LNCaP clone FGC (cell line): ENCODE results near the gene ZDHHC9.

Experiments
- DNase-seq: peaks from one replicate; pipeline ENCODE4 v3.0.0-alpha.2; 2011; ENCODE audit warnings: low read depth
- H3K4me3 ChIP-seq: 2 replicates; pipeline ENCODE4 v1.5.1; 2011; ENCODE audit warnings: mild to moderate bottlenecking, low read depth, low read length, control low read depth
- TF ChIP-seq, protein P1 (sequence below): IDR thresholded peaks from 2 replicates; pipeline ENCODE4 v1.5.1; 2012; ENCODE audit warnings: mild to moderate bottlenecking; ENCODE audit not compliant: control insufficient read depth, insufficient read depth; ENCODE audit errors: extremely low read depth

The ZDHHC9 gene

DNA sequence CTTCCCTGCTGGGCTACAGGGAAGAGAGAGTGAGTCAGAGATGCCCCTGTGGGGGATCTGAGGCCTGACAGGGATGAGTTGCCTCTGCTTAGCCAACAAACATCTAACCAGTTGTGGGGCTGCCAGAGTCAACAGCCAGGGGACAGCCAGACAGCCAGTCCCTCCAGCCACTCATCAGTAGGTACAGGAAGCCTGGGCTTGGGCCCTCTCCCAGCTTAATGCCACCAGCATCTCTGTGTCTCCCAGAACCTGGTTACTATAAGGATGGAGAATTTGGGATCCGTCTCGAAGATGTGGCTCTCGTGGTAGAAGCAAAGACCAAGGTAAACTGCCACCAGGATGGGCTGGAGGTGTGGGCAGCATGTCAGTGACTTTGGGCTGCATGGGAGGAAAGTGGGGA is 81.2 kb downstream of the ZDHHC9 start:
- no peak overlapping the region for H3K4me3 ChIP-seq
- TF ChIP-seq, protein P1, sequence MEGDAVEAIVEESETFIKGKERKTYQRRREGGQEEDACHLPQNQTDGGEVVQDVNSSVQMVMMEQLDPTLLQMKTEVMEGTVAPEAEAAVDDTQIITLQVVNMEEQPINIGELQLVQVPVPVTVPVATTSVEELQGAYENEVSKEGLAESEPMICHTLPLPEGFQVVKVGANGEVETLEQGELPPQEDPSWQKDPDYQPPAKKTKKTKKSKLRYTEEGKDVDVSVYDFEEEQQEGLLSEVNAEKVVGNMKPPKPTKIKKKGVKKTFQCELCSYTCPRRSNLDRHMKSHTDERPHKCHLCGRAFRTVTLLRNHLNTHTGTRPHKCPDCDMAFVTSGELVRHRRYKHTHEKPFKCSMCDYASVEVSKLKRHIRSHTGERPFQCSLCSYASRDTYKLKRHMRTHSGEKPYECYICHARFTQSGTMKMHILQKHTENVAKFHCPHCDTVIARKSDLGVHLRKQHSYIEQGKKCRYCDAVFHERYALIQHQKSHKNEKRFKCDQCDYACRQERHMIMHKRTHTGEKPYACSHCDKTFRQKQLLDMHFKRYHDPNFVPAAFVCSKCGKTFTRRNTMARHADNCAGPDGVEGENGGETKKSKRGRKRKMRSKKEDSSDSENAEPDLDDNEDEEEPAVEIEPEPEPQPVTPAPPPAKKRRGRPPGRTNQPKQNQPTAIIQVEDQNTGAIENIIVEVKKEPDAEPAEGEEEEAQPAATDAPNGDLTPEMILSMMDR: no peak
- DNase-seq: no peak

DNA sequence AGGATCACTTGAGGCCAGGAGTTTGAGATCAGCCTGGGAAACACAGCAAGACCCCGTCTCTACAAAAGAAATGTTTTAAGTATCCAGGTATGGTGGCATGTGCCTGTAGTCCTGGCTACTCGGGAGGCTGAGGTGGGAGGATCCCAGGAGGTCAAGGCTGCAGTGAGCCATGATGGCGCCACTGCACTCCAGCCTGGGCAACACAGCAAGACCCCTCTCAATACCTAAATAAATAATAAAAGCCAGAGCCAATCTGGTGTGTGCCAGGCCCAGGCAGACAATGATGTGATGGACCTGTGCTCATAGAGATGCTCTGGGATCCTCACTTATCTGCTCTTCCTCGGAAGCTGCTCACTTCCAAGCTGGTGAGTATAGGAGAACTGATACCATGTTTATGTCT is 82.1 kb downstream of the ZDHHC9 start:
- no peak for DNase-seq
- TF ChIP-seq, protein P1: no peak
- H3K4me3 ChIP-seq: no peak overlapping the region

DNA sequence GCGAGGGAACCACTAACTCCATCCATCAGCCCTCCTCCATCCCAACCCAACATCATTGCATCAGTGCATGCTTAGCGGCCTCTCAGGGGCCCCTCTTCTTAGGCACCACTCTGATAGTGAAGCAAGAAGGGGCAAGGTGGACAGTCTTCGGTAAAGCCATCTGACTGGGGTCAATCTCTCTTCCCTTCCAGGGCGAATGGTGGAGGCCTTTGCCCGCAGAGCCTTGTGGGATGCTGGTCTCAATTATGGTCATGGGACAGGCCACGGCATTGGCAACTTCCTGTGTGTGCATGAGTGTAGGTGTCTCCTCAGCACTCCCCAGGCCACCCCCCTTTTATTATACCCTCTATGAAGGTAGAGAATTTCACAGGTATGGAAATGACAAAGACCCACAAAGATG is 82.7 kb downstream of the ZDHHC9 start:
- no peak overlapping the region for H3K4me3 ChIP-seq
- DNase-seq: no peak
- TF ChIP-seq, protein P1: no peak

DNA sequence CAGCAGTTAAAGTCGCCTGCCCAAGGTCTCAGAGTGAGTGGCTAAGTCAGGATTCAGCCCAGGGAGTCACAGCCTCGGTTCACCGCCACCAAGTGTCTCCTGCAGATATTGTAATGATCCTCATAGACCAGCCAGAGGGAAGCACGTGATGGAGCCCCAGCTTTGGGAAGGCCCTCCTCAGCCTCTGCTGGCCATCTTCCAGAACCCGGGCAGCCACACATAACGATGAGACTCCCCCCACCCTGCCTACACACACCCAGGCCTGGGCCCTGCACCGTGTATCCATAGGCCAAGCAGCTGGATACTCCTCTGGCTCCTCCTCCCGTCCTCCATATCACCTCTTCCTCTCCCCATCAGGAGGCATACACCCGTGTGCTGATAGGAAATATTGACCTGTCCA is 83.5 kb downstream of the ZDHHC9 start:
- TF ChIP-seq, protein P1: no peak
- H3K4me3 ChIP-seq: no peak overlapping the region
- DNase-seq: no peak

DNA sequence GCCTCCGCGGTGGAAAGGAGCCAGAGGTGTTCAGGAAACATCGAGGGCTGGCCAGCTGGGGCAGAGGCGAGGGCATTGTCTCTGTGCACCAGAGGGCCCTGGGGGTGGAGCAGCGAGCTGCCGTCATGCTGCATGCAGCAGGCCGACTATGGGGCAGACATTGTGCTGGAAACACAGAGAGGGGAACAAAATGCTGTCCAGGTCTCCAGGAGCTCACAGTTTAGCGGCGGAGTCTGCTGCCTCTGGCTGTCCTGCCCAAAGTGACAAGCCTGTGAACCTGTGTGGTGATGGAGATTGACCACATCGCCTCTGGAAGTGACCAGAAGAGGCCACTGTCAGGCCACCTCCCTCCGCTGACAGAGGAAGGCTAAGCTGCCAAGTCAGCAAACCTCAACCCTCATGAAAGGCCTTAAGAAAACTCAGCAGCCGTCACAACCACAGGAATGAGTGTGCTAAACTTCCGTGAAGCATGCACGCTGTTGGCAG is 84.1 kb downstream of the ZDHHC9 start:
- no peak overlapping the region for H3K4me3 ChIP-seq
- DNase-seq: no peak
- TF ChIP-seq, protein P1: no peak

DNA sequence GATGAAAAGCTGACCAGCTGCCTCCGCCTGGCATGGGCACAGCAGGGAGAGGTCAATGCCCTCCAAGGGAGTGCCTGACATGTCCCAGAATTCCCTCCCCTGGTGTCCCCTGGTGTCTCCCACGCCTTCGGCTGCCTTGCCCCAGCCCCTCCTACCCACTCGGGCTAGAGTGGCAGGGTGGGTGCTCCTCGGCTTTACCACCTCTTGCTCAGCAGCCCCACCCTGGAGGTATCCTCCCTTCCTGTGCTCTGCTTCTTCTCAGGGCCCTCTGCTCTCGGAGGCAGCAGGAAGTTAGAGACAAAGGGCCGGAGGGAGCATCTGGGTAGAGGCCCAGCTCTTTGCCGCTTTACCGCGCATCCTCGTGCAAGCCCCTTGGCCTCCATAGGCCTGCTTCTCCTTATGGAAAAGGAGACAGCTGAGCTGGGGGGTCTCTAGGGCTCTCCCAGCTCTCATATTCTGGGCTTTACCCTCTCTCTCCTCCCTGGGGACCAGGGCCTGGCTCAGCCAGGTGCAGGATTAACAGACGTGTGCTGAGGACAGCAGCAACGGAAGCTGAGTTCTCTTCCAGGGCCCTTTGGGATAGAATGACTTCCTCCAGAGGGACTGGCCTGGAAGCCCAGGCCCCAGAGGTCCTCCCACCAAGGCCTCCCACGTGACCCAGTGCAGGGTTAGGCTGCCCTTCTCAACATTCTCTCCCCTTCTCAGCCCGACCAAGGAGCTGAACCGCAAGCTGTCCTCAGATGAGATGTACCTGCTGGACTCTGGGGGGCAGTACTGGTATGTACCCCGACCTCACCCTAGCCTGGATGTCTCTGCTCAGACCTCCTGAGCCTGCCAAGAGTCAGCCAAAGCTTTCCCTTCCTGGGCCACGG is 87.7 kb downstream of the ZDHHC9 start:
- DNase-seq: no peak
- H3K4me3 ChIP-seq: no peak overlapping the region
- TF ChIP-seq, protein P1: no peak
